ENCODE results near the gene PAFAH1B1.

The PAFAH1B1 gene

DNA sequence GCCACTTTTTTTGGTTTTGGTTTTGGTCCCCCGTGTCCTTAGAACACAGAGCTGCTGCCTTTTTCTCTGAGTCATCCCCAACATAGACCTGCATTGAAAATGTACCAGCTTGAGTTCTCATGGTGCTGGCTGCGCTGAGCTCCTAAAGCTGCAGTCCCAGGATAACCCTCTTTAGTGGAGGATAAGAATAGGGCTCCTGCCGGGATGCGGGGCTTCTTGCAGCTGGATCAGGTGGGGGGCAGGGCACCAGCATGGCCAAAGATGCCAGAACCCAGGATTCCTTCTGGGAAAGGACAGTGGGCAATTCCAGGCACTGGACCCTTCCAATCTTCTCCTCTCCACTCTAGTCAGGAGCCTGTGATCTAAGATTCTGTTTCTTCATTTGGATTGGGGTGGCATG is 126.4 kb downstream of the PAFAH1B1 start:
- in situ Hi-C loops (cut with HindIII; ENCODE audit: low pct_unique_long_range_greater_than_20kb, low sequenced_read_pairs), result no loop called here
- DNase-seq (ENCODE audit: low read depth in 1 of 2, low spot score in 1 of 2), result no peak
- TF ChIP-seq JUND (IDR thresholded peaks at IDR 0.05; ENCODE audit: low read depth), result no peak

DNA sequence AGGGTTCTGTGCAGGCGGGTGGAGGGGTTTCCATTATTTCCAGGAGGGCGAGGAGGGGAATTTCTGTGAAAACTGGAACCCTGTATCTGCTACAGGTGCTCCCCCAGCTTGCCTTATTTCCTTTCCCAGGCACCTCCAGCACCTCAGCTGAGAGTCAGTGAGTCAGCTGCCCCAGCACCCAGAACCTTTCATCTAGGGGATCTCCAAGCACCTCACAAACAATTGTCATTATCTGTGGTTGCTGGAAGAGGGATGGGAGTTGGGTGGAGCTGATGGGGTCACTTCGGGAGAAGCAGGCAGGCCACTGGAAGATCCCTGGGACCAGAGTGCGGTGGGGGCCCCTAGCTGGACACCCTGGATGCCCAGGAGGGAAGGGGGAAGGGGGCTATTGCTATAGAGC is 128.1 kb downstream of the PAFAH1B1 start:
- no peak for DNase-seq (ENCODE audit: low read depth in 1 of 2, low spot score in 1 of 2)
- TF ChIP-seq JUND (IDR thresholded peaks at IDR 0.05; ENCODE audit: low read depth), result no peak
- in situ Hi-C loops (cut with HindIII; ENCODE audit: low pct_unique_long_range_greater_than_20kb, low sequenced_read_pairs), result no loop called here

- TF ChIP-seq JUND (IDR thresholded peaks at IDR 0.05; ENCODE audit: low read depth), result no peak
- no peak for DNase-seq (ENCODE audit: low read depth in 1 of 2, low spot score in 1 of 2)
- in situ Hi-C loops (cut with HindIII; ENCODE audit: low pct_unique_long_range_greater_than_20kb, low sequenced_read_pairs), result no loop called here
Measured at GRCh38 chr17:2722611-2723010, 129.2 kb downstream of the PAFAH1B1 start.

DNA sequence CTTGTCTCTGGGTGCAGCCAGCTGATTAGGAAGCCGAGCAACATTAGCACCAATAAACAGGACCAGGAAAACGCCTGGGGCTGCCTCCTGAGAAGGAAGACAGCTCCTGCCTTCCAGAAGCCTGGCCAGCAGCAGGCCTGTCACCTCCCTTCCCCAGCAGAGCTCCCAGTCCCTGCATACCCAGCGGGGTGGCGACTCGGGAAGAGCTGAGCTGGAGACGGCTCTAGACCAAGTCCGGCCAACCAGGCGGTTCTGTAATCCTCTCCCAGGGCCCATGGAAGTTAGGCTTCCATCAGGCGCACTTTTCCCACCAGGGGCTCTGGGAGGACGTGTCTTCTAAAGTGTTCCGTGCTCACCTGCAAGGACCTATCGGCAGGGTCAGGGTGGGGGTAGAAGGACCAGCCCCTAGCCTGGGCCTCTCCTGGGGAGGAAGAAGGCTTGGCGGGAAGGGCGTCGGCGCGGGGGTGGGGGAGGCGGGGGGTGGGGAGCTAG is 130.1 kb downstream of the PAFAH1B1 start:
- TF ChIP-seq JUND (IDR thresholded peaks at IDR 0.05; ENCODE audit: low read depth), result no peak
- in situ Hi-C loops (cut with HindIII; ENCODE audit: low pct_unique_long_range_greater_than_20kb, low sequenced_read_pairs), result no loop called here
- no peak for DNase-seq (ENCODE audit: low read depth in 1 of 2, low spot score in 1 of 2)

- in situ Hi-C loops (cut with HindIII; ENCODE audit: low pct_unique_long_range_greater_than_20kb, low sequenced_read_pairs), result no loop called here
- TF ChIP-seq JUND (IDR thresholded peaks at IDR 0.05; ENCODE audit: low read depth), result no peak
- DNase-seq (ENCODE audit: low read depth in 1 of 2, low spot score in 1 of 2), result no peak
Measured at GRCh38 chr17:2723997-2724783, 130.7 kb downstream of the PAFAH1B1 start.

- TF ChIP-seq JUND (IDR thresholded peaks at IDR 0.05; ENCODE audit: low read depth), result no peak
- DNase-seq (ENCODE audit: low read depth in 1 of 2, low spot score in 1 of 2), result no peak
- in situ Hi-C loops (cut with HindIII; ENCODE audit: low pct_unique_long_range_greater_than_20kb, low sequenced_read_pairs), result no loop called here
Measured at GRCh38 chr17:2724784-2725164, 131.3 kb downstream of the PAFAH1B1 start.

GRCh38 chr17:2730764-2731353 is 137.4 kb downstream of the PAFAH1B1 start:
- DNase-seq (ENCODE audit: low read depth in 1 of 2, low spot score in 1 of 2), result no peak
- in situ Hi-C loops (cut with HindIII; ENCODE audit: low pct_unique_long_range_greater_than_20kb, low sequenced_read_pairs), result no loop called here
- no peak for TF ChIP-seq JUND (IDR thresholded peaks at IDR 0.05; ENCODE audit: low read depth)

DNA sequence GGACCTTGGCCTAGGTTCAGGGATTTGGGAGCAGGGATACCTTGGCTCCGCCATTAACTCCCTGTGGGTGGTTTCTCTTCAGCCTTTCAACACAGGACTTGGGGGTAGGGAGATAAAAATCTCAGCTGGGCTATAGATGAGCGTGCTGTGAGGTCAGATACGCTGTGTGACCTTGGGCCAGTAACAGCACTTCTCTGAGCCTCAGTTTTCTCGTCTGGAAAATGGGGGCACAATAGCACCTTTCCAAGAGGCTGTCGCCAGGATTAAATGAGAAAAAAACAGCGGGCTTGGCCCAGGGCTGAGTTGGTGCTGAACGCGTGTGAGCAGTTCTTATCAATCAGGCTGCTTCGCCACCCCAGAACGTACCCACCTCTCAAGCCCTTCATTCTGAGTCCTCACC is 138.4 kb downstream of the PAFAH1B1 start:
- DNase-seq (ENCODE audit: low read depth in 1 of 2, low spot score in 1 of 2), result no peak
- no peak for TF ChIP-seq JUND (IDR thresholded peaks at IDR 0.05; ENCODE audit: low read depth)
- in situ Hi-C loops (cut with HindIII; ENCODE audit: low pct_unique_long_range_greater_than_20kb, low sequenced_read_pairs), result no loop called here

DNA sequence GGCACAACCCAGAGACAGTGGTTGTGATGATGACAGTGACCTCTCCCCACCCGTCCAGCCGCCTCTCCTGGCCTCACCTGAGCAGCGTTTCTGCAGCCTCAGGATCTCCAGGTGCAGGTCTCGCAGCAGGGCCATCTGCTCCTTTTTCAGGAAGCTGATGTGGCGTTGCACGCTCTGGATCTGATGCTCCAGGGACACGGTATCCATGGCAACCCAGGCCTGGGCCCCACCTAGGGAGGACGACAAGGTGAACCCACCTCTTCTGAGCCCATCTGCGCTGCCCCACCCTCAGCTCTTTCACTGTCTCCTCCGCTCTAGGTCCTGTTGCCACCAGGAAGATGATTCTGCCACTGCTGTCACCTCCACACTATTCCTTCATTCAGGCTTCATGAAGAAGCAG is 141.5 kb downstream of the PAFAH1B1 start:
- in situ Hi-C loops (cut with HindIII; ENCODE audit: low pct_unique_long_range_greater_than_20kb, low sequenced_read_pairs), result no loop called here
- TF ChIP-seq JUND (IDR thresholded peaks at IDR 0.05; ENCODE audit: low read depth), result no peak
- no peak for DNase-seq (ENCODE audit: low read depth in 1 of 2, low spot score in 1 of 2)
